ENCODE measurements around the gene CDAN1. TPM values are rescaled to one million over a fixed set of nuclear protein-coding genes. Genes with fewer than 3 reads are reported as not detected.

Gene CDAN1
- total RNA-seq, 1 donor from 2014 or later = 36.8 TPM

GRCh38 chr15:42737529-42738328 is 801 bp upstream of the CDAN1 start:
- H3K4me1 Mint-ChIP-seq = peaks cover 30% of the 10 kb centered on the region
- H3K9me3 Mint-ChIP-seq = no peaks in the 10 kb centered on the region
- no peaks in the 10 kb centered on the region for H3K27me3 Mint-ChIP-seq (ENCODE audit: low read depth)
- DNase-seq (ENCODE audit: low spot score in 2 of 2, unreplicated experiment in 2 of 2) = no peak
- no peak for TF ChIP-seq CTCF (IDR thresholded peaks at IDR 0.05; ENCODE audit: unreplicated experiment)
- peak overlapping the region; percentile 72 for H3K4me3 Mint-ChIP-seq
- H3K36me3 Mint-ChIP-seq = peaks cover 10% of the 10 kb centered on the region
- H3K27ac Mint-ChIP-seq = peak overlapping the region; percentile 89

DNA sequence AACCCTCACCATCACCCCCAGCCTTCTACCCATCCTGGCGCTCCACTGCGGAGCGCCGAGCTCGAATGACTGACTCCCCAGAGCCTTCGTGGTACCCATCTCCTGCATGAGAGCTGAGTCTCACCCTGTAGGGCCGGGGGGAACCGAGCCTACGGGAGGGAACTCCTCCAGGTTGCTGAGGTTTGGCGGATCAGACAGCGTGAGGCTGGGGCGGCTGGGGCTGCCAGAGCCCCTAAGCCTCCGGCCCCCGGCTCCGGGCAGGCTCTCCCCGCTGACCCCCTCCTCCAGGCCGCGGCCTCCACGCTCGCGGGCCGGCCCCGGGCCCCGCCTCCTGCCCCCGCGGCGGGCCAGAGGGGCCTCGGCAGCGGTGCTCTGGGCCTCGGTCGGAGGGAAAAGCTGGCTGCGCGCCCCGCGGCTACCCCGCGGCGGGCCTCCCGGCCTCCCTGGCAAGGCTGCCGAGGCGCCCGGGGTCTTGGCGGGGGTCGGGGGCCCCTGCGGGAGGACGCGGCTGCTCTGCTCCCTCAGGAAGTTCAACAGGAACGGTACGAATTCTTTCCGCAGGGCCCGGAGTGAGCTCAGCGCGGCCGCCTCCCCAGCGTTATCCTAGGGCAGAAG is 643 bp downstream of the CDAN1 start:
- Mint-ChIP-seq H3K27me3 (ENCODE audit: low read depth) (no peaks in the 10 kb centered on the region), H3K9me3 (no peaks in the 10 kb centered on the region), H3K36me3 (peaks cover 19% of the 10 kb centered on the region), H3K4me3 (peak overlapping the region; percentile 76), H3K4me1 (peaks cover 17% of the 10 kb centered on the region), H3K27ac (peak overlapping the region; percentile 39)
- peak in 1 of 2 experiments; percentile 58 for DNase-seq (ENCODE audit: low spot score in 2 of 2, unreplicated experiment in 2 of 2)
- TF ChIP-seq CTCF (IDR thresholded peaks at IDR 0.05; ENCODE audit: unreplicated experiment) = no peak

GRCh38 chr15:42735382-42736165 is 1.4 kb downstream of the CDAN1 start:
- Mint-ChIP-seq H3K4me1 (peaks cover 15% of the 10 kb centered on the region), H3K9me3 (no peaks in the 10 kb centered on the region), H3K27me3 (ENCODE audit: low read depth) (no peaks in the 10 kb centered on the region), H3K4me3 (peak overlapping the region; percentile 76), H3K36me3 (peaks cover 22% of the 10 kb centered on the region), H3K27ac (peak overlapping the region; percentile 39)
- no peak for DNase-seq (ENCODE audit: low spot score in 2 of 2, unreplicated experiment in 2 of 2)
- no peak for TF ChIP-seq CTCF (IDR thresholded peaks at IDR 0.05; ENCODE audit: unreplicated experiment)

DNA sequence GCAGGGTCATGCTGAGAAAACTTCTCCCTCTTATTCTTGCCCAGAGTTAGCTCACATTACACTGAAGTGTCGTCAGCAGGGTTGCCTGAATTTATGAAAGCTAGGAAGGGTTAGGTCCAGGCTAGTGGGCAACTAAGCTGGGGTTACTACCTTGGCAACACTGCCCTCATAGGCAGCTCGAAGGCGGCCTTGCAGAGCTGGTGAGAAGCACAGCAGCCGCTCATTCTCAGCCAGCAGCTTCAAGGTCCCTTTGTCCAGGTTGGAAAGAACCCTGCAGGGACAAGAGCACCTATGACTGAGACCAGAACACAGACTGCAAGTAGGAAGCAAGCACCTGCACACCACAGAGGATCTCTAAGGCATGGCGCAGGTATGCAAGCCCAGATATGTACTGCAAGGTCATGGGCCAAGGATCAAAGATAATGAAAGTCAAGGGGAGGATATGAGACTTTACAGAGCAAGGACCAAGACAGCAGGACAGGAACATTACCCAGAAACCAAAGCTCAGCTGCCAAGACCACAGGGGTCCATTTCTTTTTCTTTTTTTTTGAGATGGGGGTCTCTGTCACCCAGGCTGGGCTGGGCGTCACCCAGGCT is 2.8 kb downstream of the CDAN1 start:
- H3K27me3 Mint-ChIP-seq (ENCODE audit: low read depth) = no peaks in the 10 kb centered on the region
- peaks cover 15% of the 10 kb centered on the region for H3K4me1 Mint-ChIP-seq
- H3K27ac Mint-ChIP-seq = no peak overlapping the region
- no peak overlapping the region for H3K4me3 Mint-ChIP-seq
- H3K9me3 Mint-ChIP-seq = no peaks in the 10 kb centered on the region
- DNase-seq (ENCODE audit: low spot score in 2 of 2, unreplicated experiment in 2 of 2) = no peak
- no peak for TF ChIP-seq CTCF (IDR thresholded peaks at IDR 0.05; ENCODE audit: unreplicated experiment)
- peaks cover 31% of the 10 kb centered on the region for H3K36me3 Mint-ChIP-seq

GRCh38 chr15:42733027-42733426 is 3.9 kb downstream of the CDAN1 start:
- peaks cover 15% of the 10 kb centered on the region for H3K4me1 Mint-ChIP-seq
- TF ChIP-seq CTCF (IDR thresholded peaks at IDR 0.05; ENCODE audit: unreplicated experiment) = no peak
- H3K9me3 Mint-ChIP-seq = no peaks in the 10 kb centered on the region
- DNase-seq (ENCODE audit: low spot score in 2 of 2, unreplicated experiment in 2 of 2) = no peak
- no peak overlapping the region for H3K27ac Mint-ChIP-seq
- H3K27me3 Mint-ChIP-seq (ENCODE audit: low read depth) = no peaks in the 10 kb centered on the region
- H3K36me3 Mint-ChIP-seq = peaks cover 36% of the 10 kb centered on the region
- no peak overlapping the region for H3K4me3 Mint-ChIP-seq
